Rectal smooth muscle tissue (tissue), 1 donor: ENCODE results near the gene SPATA16.

ENCODE experiments used
- H3K27ac ChIP-seq: one replicate; pipeline ENCODE4 v1.7.0; 2013; ENCODE audit warnings: low read depth, low read length, inconsistent platforms
- H3K27me3 ChIP-seq: one replicate; pipeline ENCODE4 v1.7.0; 2013; ENCODE audit warnings: low read length; ENCODE audit not compliant: control insufficient read depth, insufficient read depth
- H3K36me3 ChIP-seq: one replicate; pipeline ENCODE4 v1.7.0; 2013; ENCODE audit warnings: low read length; ENCODE audit not compliant: control insufficient read depth, insufficient read depth
- H3K4me1 ChIP-seq: one replicate; pipeline ENCODE4 v1.7.0; 2013; ENCODE audit warnings: low read length; ENCODE audit not compliant: control insufficient read depth, insufficient read depth
- H3K4me3 ChIP-seq: one replicate; pipeline ENCODE4 v1.7.0; 2013; ENCODE audit warnings: low read length
- H3K9ac ChIP-seq: one replicate; pipeline ENCODE4 v1.7.0; 2013; ENCODE audit warnings: low read length

The SPATA16 gene

DNA sequence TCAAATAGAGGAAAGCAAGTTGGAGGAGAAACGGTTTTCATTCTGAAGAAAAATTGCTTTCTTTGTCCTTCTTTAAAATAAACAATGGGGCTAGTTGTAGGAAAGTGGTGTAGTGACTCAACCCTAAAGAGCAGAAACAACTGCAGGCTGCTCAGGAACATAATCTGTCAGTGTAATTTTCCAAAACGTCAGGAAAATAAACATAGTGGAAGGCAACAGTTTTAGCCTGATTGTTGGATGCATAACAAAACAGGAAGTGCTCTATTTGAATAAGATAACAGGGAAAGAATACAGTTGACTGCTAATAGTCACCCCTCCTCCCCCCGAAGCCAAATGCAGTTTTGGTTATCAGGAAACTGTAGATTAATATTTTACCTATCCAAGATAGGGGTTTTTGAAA lies 222.9 kb downstream of the SPATA16 start:
- no peak overlapping the region for H3K4me3 ChIP-seq
- H3K27me3 ChIP-seq = no peaks in the 10 kb centered on the region
- no peaks in the 10 kb centered on the region for H3K4me1 ChIP-seq
- H3K36me3 ChIP-seq = no peaks in the 10 kb centered on the region
- no peak overlapping the region for H3K9ac ChIP-seq
- no peak overlapping the region for H3K27ac ChIP-seq

DNA sequence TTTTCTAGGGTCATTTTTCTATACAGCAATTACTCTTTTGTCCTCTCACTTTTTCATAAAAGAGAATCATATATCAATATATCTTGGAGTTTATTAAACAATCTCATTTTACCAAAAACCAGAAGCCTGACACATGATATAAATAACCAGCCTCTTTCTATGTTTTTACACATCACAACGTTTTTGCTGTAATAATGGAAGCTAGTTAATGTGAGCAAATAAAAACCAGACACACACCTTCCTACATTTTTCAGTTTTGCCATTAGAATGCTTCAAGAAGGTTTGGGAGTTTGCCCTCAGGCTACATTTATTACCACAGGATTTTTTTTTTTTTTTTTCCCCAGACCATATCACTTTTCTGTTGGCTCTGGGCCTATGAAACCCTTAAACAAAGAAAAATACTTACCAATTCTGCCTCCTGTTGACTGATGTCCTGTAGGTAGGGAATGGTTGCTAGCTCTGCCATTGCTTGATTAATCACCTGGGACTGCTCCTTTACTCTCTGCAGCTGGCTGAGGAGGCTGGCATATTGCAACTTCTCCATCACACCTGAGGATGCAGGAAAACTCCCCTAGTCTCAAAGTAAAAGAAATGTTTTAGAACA lies 225.0 kb downstream of the SPATA16 start:
- H3K27ac ChIP-seq = no peak overlapping the region
- no peak overlapping the region for H3K9ac ChIP-seq
- no peaks in the 10 kb centered on the region for H3K27me3 ChIP-seq
- H3K4me1 ChIP-seq = no peaks in the 10 kb centered on the region
- H3K36me3 ChIP-seq = no peaks in the 10 kb centered on the region
- H3K4me3 ChIP-seq = no peak overlapping the region

DNA sequence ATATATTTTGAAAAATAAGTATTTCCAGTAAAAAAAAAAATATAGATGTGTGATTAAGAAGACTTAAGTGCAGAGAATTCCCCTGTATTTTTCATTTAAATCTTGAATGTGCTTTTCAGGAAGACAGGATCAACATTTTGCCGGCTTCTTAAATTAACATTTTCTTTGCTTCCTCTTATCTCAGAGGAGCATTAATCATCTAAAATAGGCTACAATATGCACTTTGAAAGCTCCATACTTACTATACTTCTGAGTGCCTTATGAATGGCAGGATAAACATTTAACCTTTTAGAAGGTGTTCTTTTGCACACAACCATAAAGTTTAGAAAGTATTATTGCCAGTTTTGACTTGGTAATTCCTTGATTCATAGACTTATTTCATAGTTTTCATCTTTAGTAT lies 226.2 kb downstream of the SPATA16 start:
- Histone ChIP-seq H3K27me3 (no peaks in the 10 kb centered on the region), H3K4me1 (no peaks in the 10 kb centered on the region), H3K36me3 (no peaks in the 10 kb centered on the region), H3K4me3 (no peak overlapping the region), H3K27ac (no peak overlapping the region), H3K9ac (no peak overlapping the region)

DNA sequence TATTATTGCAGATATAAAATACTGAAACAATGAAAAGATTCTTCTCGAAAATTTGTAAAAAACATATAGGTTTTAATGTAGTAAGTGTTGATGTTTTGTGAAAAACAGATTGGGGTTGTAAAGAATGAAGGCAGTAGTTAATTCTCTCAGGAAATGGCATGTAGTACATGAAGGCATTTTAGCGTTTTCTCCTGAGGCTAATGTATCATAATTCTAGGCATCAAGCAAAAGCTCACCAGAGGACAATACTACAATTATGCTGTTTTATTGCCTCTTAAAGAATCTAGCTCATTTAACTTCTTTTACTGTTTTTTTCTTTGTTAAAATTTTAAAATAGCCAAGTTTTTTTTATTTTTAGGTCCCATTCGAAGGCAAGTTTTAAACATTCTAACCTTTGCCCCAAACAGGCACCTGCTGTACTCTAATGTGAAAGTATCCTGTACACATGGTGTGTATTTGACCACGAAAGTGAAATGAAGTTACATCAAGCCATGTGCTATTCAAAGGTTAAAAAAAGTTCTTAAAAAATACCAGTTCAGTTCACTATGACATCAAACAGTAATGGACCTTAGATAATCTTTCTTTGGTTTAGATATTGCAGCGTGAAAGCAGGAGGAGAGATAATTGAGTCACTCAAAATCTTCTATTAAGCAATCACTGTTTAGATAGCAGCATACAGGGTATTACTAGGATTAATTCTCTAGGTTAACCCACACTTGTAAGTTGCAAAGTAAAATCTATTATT lies 227.0 kb downstream of the SPATA16 start:
- no peak overlapping the region for H3K4me3 ChIP-seq
- no peak overlapping the region for H3K9ac ChIP-seq
- no peaks in the 10 kb centered on the region for H3K27me3 ChIP-seq
- no peaks in the 10 kb centered on the region for H3K36me3 ChIP-seq
- H3K4me1 ChIP-seq = no peaks in the 10 kb centered on the region
- H3K27ac ChIP-seq = no peak overlapping the region

DNA sequence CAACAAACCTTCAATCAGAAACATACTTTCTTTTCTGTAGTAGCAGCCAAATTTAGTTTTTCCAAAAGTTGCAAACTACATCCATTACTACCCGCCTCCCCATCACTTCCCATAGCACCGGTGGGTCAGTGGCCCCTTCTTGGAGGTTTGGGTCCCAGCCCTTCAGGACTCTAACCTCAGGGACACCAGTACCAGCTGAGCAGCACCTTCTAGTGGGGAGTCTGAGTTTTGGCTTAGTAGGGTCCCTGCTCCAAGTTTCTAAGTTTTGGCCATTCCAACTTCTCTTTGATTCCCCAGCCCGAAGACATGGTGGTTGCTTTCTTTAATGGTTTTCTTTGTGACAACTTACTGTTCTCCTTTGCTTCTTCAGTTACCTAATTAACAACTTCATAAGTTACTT lies 229.9 kb downstream of the SPATA16 start:
- no peak overlapping the region for H3K9ac ChIP-seq
- H3K27me3 ChIP-seq = no peaks in the 10 kb centered on the region
- H3K4me3 ChIP-seq = no peak overlapping the region
- H3K36me3 ChIP-seq = no peaks in the 10 kb centered on the region
- no peak overlapping the region for H3K27ac ChIP-seq
- no peaks in the 10 kb centered on the region for H3K4me1 ChIP-seq

DNA sequence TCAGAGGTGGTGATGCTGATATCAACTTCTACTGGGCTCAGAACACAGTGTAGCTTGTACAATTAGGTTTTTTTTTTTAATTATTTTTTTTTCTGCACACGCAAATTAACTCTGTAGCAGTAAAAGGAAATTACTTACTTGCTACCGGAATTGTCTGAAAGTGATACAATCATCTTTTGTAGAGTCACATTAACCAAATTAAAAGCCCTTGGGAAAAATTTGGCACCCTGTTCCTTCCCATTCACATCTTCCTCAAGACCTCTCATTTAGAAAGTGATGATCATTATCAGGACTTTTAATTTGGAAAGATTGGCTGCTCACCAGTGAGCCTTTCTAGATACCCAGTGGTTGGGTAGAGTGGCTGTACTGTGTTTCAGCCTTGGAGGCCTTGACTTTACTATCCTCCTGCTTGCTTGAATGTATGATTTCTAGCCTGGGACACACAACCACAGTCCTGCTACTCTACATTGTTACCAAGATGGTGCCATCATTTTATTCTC lies 232.2 kb downstream of the SPATA16 start:
- Histone ChIP-seq H3K27me3 (no peaks in the 10 kb centered on the region), H3K4me1 (no peaks in the 10 kb centered on the region), H3K27ac (no peak overlapping the region), H3K9ac (no peak overlapping the region), H3K4me3 (no peak overlapping the region), H3K36me3 (no peaks in the 10 kb centered on the region)

DNA sequence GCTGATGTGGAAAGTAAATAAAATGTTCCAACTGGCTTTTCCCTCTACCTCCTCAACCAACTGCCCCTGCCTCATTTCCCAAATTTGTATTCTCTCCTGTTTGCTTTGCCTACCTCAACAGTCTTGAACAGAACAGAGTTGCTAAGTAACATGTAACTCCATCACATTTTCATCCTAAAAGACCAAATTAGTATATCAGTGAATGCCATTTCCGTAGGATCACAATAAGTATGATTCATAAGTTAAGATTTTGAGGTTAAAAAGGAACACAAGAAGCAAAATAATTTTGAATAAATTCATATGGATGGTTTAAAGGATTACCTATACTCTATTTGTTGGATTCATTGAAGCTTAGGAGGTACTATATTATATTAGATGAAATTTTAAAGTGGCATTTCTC lies 235.6 kb downstream of the SPATA16 start:
- no peaks in the 10 kb centered on the region for H3K36me3 ChIP-seq
- H3K27ac ChIP-seq = no peak overlapping the region
- H3K4me1 ChIP-seq = no peaks in the 10 kb centered on the region
- H3K9ac ChIP-seq = no peak overlapping the region
- H3K4me3 ChIP-seq = no peak overlapping the region
- no peaks in the 10 kb centered on the region for H3K27me3 ChIP-seq

DNA sequence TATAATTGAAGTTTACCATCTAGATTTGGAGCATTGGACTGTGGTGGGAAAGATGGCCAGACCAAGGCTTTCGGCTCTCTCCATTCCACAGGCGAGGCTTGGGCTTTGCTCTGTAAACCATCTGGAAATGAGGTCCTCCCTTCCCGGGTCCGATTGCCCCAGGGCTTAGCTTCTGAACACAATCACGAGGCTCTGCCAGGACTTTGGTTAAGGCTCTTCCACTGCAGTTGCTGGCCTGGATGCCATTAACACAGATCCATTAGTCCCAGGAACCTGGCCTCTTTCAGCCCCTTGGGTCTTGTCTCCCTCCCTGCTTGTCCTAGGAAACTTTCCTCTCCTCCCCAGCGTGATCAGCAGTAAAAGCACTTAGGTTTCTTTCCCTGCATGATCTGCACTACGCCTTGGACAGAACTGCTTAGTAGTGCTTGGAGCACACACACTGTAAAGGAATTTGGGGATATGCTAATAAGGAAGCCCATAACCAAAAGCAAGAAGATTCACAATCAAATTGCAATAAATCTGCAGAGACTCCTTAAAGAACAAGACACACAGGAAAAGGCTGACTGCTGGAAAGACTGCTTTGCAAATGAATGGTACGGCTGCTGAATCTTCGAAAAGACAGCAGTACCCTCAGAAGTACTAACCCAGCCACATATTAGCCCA lies 236.2 kb downstream of the SPATA16 start:
- H3K9ac ChIP-seq = no peak overlapping the region
- H3K36me3 ChIP-seq = no peaks in the 10 kb centered on the region
- no peaks in the 10 kb centered on the region for H3K27me3 ChIP-seq
- H3K4me3 ChIP-seq = no peak overlapping the region
- H3K4me1 ChIP-seq = no peaks in the 10 kb centered on the region
- no peak overlapping the region for H3K27ac ChIP-seq

DNA sequence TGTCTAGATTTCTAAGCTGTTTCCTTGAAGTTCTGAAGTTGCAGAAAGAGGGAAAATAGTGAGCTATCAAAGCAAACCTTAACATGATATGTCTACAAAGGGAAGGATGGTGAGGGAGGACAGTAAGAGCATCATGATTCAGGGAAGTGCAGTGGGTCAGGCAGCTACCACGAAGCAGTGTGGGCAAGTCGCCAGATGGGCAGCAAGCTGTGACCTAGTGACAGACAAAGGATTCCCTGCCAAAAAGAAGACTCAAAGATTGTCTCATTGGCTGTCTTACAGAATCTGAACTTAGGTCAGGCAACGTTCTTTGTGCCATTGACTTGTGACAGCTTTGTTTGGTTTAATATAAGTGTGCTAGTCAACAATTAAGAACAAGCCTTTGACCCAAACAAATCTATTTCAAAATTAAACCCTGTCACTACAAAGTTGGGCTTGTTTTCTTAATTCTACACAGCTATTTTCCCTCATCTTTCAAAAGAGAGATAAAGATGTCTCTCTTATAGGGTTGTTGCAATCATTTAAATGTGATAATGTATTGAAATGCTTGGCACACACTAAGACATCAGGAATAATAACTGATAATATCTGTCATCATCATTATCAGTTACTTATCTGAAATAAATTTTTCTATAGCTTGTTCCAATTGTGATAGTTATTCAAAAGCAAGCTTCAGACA lies 237.3 kb downstream of the SPATA16 start:
- no peak overlapping the region for H3K9ac ChIP-seq
- no peak overlapping the region for H3K27ac ChIP-seq
- no peaks in the 10 kb centered on the region for H3K4me1 ChIP-seq
- no peaks in the 10 kb centered on the region for H3K36me3 ChIP-seq
- H3K27me3 ChIP-seq = no peaks in the 10 kb centered on the region
- no peak overlapping the region for H3K4me3 ChIP-seq

DNA sequence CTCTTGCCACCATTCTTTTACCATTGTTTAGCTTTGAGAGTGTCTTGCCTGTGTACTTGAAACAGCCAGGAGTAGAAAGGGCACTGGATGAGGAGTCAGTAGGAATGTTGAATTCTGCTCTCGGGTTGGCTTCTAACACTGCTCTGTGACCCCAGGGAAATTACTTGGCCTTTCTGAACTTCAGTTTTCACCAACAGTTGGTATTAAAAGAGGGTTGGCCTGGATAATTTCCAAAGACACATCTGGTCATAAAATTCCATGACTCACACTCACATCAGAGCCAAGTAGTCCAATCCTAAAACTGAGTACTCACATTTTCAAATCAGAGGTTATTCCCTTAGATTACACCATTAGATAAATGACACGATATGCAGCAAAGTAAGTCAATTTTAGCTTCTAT lies 248.9 kb downstream of the SPATA16 start:
- Histone ChIP-seq H3K9ac (no peak overlapping the region), H3K4me1 (no peaks in the 10 kb centered on the region), H3K4me3 (no peak overlapping the region), H3K36me3 (no peaks in the 10 kb centered on the region), H3K27me3 (no peaks in the 10 kb centered on the region), H3K27ac (no peak overlapping the region)

DNA sequence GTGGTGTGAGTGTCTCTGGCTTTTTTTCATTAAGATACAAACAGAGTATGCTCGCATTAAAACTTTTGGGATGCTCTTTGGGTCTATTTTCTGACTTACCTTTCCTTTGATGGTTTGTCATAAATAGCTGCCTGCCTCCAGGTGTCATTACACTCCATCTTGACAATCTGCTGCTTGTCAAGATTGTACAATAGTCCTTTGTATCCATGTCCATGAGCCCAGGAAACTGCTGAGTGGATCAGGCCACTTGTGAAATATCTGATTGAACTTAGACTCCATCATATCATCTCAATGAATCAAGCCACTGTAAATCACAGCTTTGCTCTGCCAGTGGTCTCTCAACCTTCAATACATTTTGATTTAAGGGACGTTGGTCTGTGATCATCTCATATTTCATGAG lies 255.3 kb downstream of the SPATA16 start:
- H3K27ac ChIP-seq = no peak overlapping the region
- no peaks in the 10 kb centered on the region for H3K36me3 ChIP-seq
- no peak overlapping the region for H3K4me3 ChIP-seq
- no peaks in the 10 kb centered on the region for H3K27me3 ChIP-seq
- H3K9ac ChIP-seq = no peak overlapping the region
- no peaks in the 10 kb centered on the region for H3K4me1 ChIP-seq

DNA sequence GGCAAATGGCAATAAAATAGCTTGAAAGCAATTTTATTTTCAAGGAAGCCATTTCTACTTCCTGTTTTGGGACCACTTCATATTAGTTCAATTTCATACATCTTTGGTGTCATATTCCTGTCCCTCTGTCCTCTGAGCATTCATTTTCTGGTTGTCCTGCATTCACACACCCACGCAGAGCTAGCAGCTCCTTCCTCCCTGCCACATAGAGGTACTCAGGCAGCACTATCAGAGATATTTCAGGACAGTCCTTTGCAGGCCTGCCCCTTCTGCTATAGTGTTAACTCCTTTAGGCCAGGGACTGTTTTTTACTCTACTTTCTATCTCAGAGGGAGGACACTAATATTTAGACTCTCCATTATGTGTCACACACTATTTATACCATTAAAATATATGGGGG lies 258.5 kb downstream of the SPATA16 start:
- H3K36me3 ChIP-seq = no peaks in the 10 kb centered on the region
- H3K9ac ChIP-seq = no peak overlapping the region
- no peaks in the 10 kb centered on the region for H3K27me3 ChIP-seq
- no peaks in the 10 kb centered on the region for H3K4me1 ChIP-seq
- H3K4me3 ChIP-seq = no peak overlapping the region
- H3K27ac ChIP-seq = no peak overlapping the region
